Inflammatory macrophage treated with lipopolysaccharide for 4 hours (primary cell): Measurements from ENCODE around the gene NFATC4.
"Not testable (repeated sequence)": the region's sequence is repeated elsewhere in the genome, so short reads cannot be mapped to it uniquely, and the experiment has no call there.

ENCODE experiments used
- DNase-seq: peaks from one replicate; pipeline ENCODE4 v3.0.0-alpha.2; 2020

Gene NFATC4

GRCh38 chr14:24339284-24340151 is 28.5 kb upstream of the NFATC4 start, which contains the start of gene RIPK3:
TSS of gene RIPK3 (minus strand) at chr14:24339991. CDS start at chr14:24339826, 165 bp downstream.
- peak; percentile 77 for DNase-seq

GRCh38 chr14:24340606-24341005 is 27.4 kb upstream of the NFATC4 start:
- no peak for DNase-seq

- DNase-seq = no peak
Observed at GRCh38 chr14:24342889-24343288, 25.1 kb upstream of the NFATC4 start.

GRCh38 chr14:24343795-24344660 is 24.0 kb upstream of the NFATC4 start:
- DNase-seq = no peak

GRCh38 chr14:24347134-24347533 is 20.9 kb upstream of the NFATC4 start:
- DNase-seq = no peak

GRCh38 chr14:24348186-24348585 is 19.8 kb upstream of the NFATC4 start:
- no peak for DNase-seq

GRCh38 chr14:24349742-24350141 is 18.2 kb upstream of the NFATC4 start:
- DNase-seq = no peak

GRCh38 chr14:24351517-24351916 is 16.5 kb upstream of the NFATC4 start:
- peak; percentile 26 for DNase-seq

- DNase-seq = peak; percentile 68
Observed at GRCh38 chr14:24353559-24354481, 14.2 kb upstream of the NFATC4 start.

GRCh38 chr14:24354482-24354825 is 13.5 kb upstream of the NFATC4 start:
- DNase-seq = not testable (repeated sequence)

GRCh38 chr14:24355009-24355408 is 13.0 kb upstream of the NFATC4 start:
- DNase-seq = no peak

GRCh38 chr14:24356208-24356607 is 11.8 kb upstream of the NFATC4 start:
- no peak for DNase-seq

- DNase-seq = no peak
Observed at GRCh38 chr14:24360281-24360680, 7.7 kb upstream of the NFATC4 start.

GRCh38 chr14:24361326-24361725 is 6.7 kb upstream of the NFATC4 start:
- DNase-seq = peak; percentile 58

GRCh38 chr14:24362241-24362960 is 5.6 kb upstream of the NFATC4 start:
- DNase-seq = no peak

GRCh38 chr14:24363401-24363800 is 4.6 kb upstream of the NFATC4 start:
- no peak for DNase-seq

GRCh38 chr14:24364841-24365240 is 3.1 kb upstream of the NFATC4 start:
- no peak for DNase-seq

- DNase-seq = peak; percentile 71
Observed at GRCh38 chr14:24365600-24366412, 2.2 kb upstream of the NFATC4 start.

GRCh38 chr14:24366413-24366720 is 1.6 kb upstream of the NFATC4 start:
- DNase-seq = no peak

GRCh38 chr14:24366721-24367513 is 1.1 kb upstream of the NFATC4 start:
- DNase-seq = no peak

GRCh38 chr14:24368212-24368561 is 203 bp downstream of the NFATC4 start:
- DNase-seq = no peak
